HG03060 (cell line): ENCODE results near the gene CDCA7L.
A peak's percentile ranks its signal among the peaks of the same experiment; 100 is the strongest.
"Not testable (repeated sequence)": the region's sequence is repeated elsewhere in the genome, so short reads cannot be mapped to it uniquely, and the experiment has no call there.

Experiments
- ATAC-seq: cut with Tn5 transposase; IDR thresholded peaks from one replicate; pipeline ENCODE4 v1.9.1; 2021; ENCODE audit warnings: low read depth, moderate number of reproducible peaks; ENCODE audit not compliant: unreplicated experiment

Gene CDCA7L

DNA sequence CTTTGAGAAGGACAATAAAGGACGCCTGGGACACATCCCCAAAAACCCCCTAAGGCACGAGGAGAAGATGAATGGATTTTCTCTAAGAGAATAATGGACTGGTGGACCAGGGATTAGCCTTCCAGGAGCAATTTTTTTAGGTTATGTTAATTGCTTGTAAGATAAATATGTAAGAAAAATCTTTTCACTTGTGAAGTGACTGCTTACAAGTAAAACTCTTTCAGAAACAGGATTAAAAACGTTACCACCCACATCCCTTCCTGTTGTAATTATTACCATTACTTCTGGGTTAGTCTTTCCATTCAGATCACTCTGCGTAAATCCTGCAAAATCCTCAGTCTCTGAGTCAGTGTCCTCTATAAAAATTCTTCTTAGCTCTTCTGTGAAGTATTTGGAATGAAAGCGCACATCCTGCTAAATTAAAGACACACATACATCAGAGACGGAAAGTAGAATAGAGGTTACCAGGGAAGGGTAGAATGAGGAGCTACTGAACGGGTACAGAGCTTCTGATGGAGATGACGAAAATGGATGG, 34.3 kb downstream of the CDCA7L start:
- ATAC-seq: no peak

DNA sequence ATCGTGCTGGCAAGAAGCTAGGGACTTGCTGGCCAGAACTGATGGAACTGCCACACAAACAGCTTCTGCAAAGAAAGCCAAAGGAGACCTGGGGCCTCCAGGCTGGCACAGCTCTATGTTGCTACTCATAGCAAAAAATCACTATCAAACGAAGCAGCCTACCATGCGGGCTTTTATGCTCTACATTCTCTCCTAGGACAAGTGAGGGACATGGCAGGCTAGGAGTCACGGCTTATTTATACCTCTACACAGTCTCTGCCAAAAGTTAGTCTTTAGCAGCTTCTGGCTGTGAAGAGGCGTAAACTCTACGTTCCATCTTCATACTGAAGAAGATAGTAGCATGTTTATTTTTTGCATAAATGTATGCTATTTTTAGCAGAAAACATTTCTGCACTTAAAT, 35.4 kb downstream of the CDCA7L start:
- ATAC-seq: no peak

DNA sequence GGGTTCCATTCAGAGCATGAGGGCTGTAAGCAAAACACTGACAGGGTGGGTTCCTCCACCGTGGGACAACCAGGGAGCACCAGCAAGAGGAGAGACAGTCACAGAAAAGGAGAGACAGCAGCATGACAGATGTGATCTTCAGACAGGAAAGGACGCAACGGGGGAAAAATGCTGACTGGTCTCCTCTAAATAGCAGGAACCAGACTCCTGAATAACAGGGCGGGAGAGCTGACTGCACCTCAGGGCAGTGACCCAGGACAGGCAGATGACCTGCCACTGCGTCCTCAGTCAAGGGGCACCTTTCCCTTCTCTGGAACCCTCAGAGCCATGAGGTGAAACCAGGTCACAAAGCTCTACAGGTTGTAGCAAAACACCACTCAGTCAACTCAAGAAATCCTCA, 37.0 kb downstream of the CDCA7L start:
- ATAC-seq: no peak

DNA sequence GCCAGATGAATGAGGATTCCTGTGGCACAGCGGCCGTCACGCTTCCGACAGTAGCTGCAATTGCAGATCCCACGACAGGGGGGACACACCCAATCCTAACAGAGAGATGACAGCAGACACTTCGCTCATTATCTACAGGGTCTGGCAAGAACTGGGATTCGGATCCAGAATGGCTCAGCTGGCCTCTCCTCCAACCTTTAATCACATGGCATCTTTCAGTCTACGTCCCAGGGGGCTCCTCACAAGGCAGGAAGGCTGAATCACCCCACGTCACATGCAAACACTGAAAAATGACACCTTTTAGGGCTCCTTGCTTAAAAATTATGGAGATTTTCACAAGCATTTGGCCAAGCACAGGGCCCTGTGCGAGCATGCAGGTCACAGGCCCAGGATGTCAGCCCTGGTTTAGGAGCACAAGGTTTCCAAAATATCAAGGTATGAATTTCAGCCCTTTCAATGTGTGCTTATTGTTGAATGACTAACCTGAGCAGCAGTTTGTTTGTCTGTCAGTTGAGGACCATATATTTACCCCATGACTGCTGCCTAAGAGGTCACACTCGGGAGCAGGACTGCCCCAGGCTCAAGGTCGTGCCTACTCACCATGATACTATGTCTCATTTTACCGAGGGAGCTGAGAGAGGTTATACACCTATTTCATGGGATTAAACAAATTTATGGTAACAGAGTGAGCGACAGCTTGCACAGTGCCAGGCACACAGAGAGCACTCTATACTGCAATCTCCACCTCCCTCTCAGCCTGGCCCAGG, 42.5 kb downstream of the CDCA7L start:
- ATAC-seq: no peak

DNA sequence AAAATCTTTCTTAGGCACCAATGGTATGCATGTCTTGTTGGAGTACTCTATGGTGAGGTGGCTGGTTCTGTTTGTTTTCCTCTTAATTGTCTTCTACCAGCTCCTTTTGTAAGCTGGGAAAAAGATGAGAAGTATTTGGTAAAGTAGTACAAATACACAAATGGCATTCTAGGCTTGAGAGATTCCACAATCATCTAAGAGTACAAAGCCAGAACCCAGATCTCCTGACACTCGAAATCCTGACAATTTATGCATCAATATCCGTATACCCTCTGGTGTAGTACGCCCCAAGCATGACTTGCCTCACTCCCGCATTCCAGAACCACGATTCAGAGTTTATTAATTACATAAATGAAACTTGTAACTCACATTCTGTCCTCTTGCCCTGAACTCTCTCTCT, 43.5 kb downstream of the CDCA7L start:
- ATAC-seq: no peak

DNA sequence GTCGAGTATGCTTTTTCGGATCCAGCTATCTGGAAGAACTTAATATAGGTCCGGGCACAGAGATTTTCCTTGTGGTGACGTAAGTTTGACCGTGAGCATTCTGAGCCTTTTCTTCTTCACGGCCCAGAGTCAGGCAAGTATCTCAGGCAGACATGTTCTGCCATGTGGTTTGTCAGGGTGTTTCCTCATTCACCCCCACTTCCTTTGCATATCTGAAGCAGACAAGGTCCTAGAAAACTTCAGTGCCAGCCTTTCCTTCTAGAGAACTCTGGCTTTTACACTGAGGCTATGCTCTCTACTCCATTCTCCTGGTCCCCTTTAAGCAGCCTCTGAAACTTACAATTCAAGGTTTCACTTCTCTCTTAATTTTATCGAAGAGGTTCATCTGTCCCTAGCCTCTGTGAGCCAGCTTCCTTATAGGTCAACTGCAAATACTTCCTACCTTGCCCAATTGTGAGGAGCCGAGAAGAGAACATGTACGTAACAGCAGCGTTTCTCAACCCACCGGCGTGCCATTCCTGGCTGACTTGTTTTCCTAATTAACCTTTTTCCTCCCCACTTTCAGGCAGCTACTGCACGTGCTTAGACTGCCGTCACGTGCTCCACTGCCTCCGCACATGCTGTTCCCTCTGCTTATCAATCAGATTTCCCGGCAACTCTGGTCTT, 47.3 kb downstream of the CDCA7L start:
- peak; percentile 93 for ATAC-seq

DNA sequence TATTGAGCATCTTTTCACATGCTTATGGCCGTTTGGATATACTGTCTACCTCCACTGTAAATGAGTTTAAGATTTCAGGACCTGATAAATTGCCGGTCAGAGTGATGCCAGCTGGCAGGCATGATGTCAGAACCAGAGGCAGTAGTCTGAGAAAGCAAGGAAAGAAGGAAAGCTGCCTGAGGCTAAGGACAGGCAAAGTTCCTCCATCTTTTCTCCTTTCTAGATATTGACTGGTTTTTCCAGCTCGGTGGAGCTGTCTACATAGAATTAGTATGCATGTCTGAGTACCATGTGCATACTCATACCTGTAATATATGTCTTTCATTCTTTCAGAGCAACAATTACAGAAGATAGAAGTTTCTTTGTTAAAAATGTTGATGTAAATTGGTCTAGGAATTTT, 52.3 kb downstream of the CDCA7L start:
- no peak for ATAC-seq

DNA sequence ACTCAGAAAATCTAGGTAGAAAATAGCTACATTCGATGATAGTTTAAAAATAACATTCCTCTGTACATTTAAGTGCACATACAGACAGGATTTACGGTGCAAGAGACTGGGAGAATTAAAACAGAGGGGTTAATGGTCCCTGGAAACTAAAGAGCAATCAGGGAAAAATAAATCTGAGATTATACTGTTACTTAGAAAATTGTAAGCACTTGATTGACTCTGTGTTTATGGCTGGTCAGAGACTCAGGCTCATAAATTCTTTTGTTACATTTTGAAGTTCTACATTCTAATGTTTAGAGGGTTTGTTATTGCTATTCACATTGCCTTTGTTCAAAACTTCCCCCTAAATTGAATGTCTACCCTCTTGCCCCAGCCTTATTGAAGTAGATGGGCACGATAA, 54.4 kb downstream of the CDCA7L start:
- no peak for ATAC-seq

DNA sequence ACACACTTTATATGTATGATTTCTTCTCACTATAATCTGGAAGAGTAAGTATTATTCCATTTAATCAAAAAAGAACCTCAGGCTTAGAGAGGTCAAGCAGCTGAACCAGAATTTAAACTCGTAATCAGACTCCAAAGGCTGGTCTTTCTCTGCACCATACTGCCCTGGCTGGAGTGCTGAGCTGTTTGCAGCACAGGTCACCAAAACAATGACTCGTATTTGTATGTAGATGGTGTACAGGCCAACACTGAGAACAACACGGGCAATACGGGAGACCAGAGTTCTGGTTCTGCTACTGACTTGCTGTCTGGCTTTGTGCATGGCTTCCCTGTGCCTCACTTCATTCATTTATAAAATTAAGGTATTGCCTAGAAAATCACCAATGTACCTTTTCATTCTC, 57.9 kb downstream of the CDCA7L start:
- ATAC-seq: no peak

DNA sequence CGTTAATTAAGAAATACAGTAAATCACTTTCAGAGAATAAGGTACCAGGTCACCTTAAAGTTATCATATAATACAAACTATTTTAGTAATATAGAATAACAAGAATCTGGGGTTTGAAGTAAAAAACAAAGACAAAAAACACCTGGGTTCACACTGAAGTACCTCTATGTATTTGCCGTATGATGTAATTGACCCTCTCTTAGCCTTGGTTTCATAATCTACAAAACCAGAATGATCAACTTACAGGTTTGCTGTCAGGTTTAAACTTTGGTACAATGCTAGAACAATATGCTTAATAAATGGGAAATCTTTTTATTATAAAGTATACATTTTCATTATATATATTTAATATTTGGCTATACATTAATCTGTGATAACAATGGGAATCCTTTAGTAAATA, 58.3 kb downstream of the CDCA7L start:
- ATAC-seq: no peak

DNA sequence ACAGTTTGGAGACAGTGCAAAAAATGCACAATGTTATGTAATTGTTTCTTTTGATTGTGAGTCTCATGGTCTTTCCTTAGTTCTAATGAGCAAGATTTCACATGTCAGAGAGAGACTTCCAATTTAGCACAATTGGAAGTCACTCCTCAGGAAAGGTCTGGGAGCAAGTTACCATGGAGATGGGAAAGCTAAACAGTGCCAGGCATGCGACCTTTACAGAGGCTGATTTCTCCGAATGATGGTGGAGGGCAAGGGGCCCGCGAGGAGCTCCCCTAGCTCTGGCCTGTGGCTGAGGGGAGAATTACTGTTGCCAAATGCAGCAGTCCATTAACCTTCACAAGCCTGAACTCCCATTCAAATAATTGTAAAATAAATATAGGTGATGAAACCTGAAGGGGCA, 59.3 kb downstream of the CDCA7L start:
- no peak for ATAC-seq

DNA sequence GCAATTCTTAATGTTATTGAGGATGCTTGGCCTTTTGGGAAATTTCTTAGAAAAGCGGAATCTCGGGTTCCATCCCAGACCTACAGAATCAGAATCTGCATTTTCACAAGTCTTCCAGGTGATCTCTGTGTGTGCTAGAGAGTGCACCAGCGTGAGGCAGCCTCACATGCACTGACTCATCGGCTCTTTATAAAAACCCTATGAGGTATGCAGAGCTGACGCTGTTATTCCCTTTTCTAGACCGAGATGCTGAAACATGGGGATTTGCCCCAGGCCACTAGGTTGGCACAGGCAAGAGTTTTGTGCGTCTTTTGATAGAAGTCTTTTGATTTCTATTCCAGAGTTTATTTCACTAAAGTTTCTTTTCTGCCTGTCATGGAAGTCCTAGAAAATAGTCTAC, 61.2 kb downstream of the CDCA7L start:
- ATAC-seq: no peak

DNA sequence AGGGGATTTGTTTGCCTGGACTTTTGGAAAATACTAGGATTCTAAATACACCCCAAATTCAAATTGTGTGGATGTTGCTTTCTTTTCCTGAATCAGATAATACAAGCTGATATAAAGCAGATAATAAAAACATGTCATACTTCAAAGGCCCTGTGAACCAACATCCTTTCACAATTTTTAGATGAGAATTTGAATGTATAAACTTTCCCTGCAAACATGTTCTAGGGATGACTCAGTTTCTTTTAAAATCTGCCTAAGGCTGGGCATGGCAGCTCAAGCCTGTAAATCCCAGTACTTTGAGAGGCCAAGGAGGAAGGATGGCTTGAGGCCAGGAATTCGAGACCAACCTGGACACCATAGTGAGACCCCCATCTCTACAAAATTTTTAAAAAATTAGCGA, 62.2 kb downstream of the CDCA7L start:
- ATAC-seq: not testable (repeated sequence)

DNA sequence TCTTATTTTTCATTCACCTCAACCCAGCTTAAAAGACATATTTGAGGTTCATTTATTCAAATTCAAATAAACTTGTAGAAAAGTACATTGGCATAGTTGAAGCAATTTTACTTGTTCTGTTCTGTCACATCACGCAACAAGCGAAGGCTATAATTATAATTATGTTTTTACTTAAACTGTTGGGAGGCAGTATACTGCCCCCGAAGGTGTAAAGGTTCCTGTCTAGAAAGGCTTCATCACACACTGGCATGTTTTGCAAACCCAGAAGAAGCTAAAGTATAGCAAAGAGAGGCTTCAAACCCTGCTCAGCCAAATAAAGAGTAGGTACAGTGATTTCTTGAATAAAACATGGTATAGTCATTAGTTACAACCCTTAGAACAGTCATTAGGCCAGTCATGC, 62.6 kb downstream of the CDCA7L start:
- no peak for ATAC-seq

DNA sequence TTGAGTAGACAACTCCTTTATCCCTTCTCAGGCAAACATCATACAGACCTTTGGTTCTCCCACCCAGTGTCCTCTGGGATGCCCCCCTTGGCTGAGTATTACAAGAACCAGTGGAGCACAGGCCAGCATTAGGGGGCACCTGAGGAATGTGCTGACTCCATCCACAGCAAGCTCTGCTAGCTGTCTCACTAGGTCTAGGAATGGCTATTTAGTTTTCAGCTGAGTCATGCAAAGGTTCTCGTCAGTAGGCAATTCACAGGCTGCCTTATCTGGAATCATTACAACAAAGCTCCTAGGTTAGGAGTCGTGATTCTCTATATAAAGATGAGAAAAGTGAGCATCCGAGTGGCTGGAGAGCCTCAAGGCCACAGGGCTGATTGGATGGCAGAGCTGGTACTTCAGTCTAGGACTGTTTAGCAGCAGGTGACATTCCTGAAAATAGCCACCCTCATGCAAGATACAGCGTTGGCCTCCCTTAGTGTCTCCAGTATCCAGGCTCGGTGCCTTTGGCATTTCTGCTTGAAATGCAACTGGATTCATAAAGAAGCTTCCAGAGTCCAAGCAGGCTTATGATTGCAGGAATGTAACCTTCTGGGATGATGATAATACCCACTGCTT, 75.8 kb downstream of the CDCA7L start:
- ATAC-seq: no peak

DNA sequence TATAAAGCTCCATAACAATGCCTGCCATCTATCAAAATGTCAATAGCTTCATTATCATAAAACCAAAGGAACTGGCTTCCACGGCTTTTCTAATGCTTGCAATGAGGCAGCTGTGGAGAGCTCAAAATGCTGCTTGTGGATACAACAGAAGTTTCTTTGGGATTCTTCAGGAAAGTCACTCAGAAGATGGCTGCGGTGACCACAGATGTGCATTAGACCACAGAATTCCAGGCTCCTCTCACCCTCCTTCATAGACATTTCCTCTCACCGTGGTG, 77.2 kb downstream of the CDCA7L start:
- ATAC-seq: no peak

DNA sequence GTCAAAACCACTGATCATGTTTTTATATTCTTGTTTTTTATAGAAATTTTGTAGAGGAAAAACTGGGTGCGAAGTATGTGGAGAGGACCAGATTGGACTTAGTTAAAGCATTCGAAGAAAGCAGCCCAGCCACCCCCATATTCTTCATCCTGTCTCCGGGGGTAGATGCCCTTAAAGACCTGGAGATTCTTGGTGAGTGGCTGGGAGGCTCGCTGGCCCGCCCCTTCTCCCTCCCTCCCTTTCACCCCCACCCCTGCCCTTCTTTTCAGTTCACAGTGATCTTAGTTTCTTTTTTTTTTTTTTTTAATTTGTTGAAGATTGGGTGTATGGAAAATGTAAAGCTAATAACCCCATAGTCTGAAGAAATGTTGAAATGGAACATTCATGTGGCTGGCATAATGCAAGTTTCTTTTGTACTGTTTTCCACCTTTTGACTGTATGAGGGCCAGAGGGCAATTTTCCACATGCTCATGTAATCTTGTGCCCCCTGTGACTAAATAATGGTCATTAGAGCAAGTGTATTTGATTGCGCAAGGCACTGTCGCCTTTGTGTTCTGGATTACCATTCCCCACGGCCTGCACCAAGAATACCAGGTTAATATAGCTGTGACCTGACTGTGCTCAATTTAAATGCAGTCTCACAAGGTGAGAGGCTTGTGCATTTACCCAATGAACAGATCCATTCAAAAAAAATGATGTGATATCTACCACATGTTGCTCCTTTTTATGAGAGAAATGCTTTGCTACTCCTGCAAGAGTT, 77.7 kb downstream of the CDCA7L start:
- ATAC-seq: no peak

DNA sequence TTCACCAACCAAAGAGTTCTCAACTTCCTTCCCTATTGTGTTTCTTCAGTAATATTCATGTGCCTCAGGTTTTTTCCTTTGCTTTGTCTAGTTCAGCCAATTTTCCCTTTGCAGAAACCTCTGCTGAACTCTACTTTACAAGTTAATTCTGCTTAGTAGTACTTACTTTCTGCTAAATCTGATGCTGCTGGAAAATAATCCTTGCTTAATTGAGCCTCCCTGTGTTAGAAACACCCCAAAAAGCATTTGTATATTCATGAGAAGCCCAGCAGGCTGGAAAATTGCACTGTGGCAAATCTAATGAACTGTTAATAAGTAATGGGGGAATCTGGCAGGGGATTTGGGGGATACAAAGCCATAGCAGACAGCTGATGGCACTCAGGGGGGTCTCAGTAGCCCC, 78.5 kb downstream of the CDCA7L start:
- ATAC-seq: no peak

DNA sequence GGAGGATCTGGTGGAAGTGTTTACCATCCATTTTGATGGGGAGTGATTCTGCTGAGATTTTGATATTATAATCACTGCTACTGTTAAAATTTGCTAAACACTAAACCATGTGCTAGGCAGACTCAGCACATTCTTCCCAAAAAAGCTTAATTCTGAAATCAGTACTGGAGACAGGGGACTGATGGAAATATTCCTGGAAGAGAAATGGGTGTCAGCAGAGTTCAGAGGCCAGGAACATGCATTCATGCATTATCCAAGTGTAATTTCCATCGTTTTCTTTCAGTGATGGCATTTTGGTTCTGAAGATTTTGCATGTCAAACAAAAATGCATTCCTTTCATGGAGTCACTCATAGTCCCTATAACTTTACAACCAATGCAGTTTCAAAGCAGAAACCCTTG, 79.0 kb downstream of the CDCA7L start:
- ATAC-seq: no peak

DNA sequence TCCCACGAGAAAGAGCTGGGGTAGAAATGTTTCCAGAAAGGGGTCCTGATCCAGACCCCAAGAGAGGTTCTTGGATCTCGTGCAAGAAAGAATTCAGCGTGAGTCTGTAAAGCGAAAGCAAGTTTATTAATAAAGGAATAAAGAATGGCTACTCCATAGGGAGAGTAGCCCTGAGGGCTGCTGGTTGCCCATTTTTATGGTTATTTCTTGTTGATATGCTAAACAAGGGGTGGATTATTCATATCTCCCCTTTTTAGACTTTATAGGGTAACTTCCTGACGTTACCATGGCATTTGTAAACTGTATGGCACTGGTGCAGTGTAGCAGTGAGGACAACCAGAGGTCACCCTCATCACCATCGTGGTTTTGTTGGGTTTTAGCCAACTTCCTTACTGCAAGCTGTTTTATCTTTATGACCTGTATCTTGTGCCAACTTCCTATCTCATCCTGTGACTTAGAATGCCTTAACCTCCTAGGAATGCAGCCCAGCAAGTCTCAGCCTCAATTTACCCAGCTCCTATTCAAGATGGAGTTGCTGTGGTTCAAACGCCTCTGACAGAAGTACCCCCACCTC, 80.0 kb downstream of the CDCA7L start:
- ATAC-seq: not testable (repeated sequence)

DNA sequence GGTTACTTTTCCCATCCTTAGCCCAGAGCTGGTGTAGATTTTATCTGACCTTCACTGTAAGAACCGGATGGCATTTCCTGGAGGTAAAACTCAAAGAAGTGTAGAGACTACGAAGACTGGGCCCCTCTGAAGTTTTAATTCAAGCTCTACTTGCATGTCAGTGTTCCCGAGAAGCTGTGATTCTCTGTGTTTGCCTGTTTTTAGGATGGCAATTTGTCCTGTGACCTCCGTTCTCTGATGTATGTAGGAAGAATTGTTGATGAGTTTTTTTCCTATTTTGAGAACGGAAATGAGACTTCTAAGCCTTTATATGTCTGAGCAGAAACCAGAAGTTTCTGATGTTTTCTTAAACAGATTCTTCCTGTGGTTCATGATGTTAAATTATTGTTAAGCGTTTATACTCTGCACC, 94.1 kb downstream of the CDCA7L start:
- ATAC-seq: no peak
